Activated CD4-positive, alpha-beta T cell treated with anti-CD3 and anti-CD28 coated beads, Interleukin-2, amount 50 U/mL, for 48 hours (primary cell): Measurements from ENCODE around the gene WNK1.
"Not testable (repeated sequence)": the region's sequence is repeated elsewhere in the genome, so short reads cannot be mapped to it uniquely, and the experiment has no call there.

Source experiments
- DNase-seq, 2 experiments: peaks; one replicate each; pipeline ENCODE4 v3.0.0-alpha.2; 2020

The WNK1 gene

DNA sequence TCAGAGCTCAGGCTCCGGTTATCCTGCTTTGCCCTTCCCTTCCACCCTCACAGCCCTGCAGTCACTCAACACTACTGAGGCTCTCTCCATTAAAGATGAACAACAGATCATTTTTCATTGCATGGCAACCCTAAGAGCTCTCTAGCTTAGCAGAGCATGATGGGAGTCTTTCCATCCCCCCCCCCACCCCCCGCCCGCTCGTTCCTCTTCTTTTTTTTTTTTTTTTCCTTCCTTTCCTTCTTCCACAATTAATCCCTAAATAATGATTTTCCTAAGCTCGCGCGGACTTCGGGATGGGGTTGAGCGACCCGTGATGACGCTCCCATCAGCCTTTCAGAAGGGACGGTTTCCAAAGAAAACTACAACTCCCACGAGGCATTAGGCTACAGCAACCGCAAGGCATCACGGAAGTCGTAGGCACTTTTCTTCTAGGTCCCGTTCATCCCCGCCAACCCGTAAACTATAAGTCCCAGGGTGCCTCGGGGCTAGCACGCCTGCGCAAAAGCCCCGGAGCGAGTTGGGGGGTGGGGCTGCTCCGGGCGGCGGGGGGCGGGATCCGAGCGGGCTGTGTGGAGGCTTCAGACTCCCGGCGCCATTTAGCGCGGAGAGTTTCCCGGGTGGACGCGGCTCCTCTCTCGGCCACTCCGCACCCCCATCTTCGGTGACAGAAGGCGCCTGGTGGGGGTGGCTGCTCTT is at the start of gene WNK1:
Gene WNK1, plus strand, starts transcription at position 581 of the 696 bp plus-strand sequence. CDS start 987 bp downstream, outside the sequence.
- DNase-seq, result peak; percentile 96 to 97

DNA sequence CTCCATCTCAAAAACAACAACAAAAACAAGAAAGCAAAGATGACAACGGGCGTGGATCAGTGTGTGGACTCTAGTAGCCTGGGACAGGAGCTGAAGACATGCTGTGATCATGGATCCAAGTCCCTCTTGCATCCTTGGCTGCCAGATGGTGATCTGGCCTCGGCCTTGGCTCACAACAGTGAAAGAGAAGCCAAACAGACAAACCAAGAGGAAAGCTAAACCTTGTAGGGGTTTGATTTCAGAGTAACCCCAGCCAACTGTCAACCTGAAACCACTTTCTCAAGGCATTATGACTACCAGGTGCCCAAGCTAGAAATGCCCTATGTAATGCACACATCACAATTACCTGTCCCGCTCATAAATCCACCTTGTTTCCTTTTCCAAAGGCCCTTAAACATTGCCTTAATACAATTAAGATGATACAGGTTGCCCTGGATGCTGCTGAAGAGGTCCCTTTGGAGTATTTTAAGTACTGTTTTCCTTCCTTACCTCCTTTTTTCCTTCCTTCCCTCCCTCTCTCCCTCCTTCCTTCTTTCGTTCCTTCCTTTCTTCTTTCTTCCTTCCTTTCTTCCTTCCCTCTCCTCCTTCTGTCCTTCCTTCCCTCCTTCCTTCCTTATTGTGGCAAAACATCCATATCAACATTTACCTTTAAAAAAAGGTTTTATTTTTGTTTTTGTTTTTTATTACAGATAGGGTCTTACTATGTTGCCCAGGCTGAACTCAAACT is 47.7 kb upstream of the WNK1 start:
- no peak for DNase-seq

DNA sequence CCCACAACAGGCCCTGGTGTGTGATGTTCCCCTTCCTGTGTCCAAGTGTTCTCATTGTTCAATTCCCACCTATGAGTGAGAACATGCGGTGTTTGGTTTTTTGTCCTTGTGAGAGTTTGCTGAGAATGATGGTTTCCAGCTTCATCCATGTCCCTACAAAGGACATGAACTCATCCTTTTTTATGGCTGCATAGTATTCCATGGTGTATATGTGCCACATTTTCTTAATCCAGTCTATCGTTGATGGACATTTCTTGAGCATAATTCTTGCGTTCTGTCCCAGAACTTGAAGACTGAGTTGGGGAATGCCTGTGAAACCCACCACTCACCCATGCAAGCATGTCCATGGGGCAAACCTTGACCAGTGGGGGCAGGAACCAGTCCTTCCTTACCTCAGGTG is 44.3 kb upstream of the WNK1 start:
- not testable (repeated sequence) for DNase-seq

DNA sequence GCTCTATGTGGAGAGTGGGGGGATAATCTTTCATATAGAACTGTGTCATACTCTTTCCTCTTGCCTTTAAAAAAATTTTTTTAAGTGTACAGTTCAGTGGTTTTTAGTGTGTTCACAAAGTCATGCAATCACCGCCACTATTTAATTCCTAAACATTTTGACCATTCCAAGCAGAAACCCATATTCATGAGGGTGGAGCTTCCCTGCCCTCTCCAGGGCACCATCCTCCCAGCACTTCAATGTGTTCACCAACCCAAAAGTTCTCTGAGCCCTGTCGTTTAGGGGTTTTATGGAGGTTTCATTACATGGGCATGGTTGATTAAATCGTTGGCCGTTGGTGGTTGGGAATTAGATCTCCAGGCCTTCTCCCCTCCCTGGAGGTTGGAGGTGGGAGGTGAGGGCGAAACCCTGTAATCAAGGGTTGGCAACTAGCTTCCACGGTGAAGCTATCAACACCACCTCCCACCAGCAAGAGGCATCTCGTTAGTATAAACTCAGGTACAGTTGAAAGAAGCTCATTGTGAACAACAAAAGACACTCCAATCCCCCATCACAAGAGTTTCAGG is 42.8 kb upstream of the WNK1 start:
- no peak for DNase-seq

DNA sequence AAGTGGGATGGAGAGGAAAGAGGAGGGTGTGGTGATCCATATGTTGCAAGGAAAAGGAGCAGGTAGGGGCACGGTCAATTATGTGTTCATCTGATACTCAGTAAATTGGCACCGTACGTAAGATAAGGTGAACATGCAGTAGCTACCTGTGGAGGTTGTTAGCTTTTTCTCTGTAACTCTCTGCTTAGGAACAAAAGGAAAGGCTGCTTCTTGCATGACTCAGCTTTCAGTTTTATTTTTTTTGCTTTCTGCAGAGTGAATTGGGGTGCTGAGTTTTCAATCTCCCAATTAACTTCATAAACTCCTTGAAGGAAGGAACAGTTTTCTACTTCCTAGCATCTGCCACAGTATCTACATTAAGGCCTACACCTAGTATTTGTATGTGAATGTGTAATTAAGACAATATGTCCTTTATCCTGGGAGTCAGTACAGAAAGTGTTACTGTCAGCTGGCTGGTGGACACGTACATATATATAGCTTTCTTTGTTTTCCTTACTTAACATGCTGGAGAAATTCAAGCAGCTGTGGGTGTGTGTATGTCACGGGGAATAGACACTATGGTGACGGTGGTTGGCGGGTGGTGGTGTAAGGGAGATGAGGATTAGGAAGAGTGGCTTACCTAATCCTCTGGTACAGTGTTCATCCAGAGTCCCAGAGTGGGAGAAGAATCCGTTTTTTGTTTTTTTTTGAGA is 40.1 kb upstream of the WNK1 start:
- DNase-seq, result no peak

DNA sequence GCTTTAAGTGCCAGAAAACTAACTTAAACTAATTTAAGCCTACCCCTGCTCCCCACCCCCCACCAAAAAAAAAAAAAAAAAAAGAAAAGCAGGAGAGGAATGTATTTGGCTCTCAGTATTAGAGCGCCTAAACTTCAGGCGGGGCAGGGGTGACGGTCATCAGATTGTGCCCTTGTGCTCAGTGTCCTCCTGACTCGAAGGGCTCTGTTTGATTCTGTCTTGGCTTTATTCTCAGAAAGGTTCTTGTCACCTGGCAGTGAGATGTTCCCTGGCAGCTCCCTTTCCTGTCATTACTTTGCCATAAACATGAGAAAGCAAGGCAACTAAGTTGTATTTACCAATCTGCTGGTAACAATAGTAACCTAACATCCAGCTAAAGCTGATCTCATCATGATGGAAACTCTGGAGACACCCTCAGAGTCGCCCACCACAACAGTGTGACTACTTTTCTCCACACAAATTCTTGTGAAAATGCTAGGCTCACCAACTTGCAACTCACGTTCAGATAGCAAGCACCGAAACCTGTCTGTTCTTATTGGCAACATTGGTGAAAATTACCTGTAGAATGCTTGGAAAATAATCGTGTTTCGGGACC is 39.0 kb upstream of the WNK1 start:
- DNase-seq, result peak; percentile 23 to 37

DNA sequence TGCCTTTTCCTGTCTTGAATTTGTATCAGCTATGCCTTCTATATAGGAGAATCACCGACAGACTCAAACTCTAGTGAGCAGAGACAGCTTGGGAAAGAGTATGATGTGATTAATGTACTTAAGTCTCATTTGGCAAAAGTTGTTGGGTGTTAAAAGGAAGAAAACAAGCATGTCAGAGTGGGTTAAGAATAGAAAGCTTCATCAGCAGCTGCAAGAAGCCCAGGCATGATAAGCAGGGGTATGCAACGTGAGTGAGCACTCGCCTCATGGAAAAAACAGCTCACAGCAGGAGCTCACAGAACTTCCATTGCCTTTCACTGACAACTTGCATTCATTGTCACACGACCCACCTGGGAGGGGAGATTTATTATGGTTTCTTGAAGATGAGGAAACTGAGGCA is 35.9 kb upstream of the WNK1 start:
- DNase-seq, result peak; percentile 53 to 61

DNA sequence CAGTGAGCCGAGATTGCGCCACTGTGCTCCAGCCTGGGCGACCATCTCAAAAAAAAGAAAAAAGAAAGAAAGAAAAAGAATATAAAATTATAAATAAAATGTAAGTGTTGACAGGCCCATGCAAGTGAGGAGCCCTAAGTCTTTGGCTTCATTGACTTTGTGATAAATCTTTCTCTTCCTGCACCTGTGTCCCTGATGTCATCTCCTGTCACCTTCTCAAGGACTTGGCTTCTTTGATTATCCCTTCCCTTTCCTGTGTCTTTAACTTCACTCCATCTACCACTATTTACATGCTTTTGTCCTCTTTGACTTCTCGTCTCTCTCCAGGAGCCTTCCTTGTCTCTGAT is 33.6 kb upstream of the WNK1 start:
- DNase-seq, result no peak

DNA sequence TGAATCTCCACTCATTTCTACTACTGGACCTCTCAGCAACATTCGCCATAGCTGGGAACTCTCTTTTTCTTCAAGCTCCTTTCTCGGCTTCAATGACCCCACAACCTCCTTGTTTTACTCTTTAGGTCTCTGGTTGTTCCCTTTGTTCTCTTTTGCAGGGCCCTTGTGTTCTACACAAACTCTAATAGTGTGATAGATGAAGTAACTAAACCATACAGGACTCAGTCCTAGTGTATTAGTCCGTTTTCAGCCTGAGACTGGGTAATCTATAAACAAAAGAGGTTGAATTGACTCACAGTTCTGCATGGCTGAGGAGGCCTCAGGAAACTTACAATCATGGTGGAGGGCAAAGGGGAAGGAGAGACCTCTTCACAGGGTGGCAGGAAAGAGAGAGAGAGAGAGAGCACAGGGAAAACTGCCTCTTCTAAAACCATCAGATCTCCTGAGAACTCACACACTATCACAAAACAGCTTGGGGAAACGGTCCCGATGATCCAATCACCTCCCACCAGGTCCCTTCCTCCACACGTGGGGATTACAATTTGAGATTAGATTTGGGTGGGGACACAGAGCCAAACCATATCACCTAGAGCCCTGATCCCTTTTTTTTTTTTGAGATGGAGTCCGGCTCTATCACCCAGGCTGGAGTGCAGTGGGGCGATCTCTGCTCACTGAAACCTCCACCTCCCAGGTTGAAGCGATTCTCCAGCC is 32.0 kb upstream of the WNK1 start:
- no peak for DNase-seq

DNA sequence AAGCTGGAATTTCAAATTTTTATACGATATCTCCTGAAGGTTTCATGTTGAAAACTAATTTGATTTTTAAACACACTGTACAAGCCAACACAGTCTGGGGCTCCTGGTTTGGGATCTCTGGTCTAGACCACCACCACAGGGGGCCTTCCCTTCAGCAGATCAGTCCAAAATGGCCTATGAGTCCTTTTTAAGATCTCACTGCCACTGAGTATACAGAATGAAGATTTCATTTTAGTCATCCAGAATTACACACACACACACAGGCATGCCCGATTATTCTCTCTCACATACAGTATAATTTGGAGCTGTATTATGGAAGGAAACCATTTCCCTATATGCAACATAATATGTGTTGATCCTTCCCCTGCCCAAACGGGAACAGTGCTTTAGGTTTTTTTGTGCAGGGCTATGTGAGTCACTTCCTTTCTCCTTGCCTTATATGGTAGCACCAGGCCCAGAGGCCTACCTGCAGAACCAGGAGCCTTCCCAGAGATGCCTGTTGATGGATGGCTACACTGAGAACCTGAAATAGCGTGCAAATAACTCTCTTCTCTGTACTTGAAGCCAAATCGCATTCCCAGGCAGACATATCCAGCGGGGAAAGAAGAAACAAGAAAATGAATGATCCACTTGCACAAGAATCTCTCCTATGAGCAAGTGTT is 28.1 kb upstream of the WNK1 start:
- DNase-seq, result peak in 1 of 2 experiments; percentile 17

DNA sequence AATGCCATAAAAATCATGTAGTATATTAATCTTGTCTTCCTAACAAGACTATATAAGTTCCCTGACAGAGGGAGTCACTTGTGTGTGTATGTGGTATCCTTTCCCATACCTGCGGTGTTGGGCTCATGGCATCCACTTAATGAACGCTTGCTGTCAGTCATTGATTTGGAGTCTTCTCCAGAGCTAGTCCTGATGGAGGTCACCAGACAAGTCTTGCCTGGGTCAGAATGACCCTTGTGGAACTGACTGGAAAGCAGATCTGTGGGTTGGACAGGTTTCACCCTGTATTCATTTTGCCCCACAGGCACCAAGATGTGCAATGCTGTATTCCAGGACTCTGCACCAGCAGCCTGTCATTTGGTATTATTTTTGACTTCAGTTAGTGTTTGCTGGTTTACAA is 27.3 kb upstream of the WNK1 start:
- no peak for DNase-seq

DNA sequence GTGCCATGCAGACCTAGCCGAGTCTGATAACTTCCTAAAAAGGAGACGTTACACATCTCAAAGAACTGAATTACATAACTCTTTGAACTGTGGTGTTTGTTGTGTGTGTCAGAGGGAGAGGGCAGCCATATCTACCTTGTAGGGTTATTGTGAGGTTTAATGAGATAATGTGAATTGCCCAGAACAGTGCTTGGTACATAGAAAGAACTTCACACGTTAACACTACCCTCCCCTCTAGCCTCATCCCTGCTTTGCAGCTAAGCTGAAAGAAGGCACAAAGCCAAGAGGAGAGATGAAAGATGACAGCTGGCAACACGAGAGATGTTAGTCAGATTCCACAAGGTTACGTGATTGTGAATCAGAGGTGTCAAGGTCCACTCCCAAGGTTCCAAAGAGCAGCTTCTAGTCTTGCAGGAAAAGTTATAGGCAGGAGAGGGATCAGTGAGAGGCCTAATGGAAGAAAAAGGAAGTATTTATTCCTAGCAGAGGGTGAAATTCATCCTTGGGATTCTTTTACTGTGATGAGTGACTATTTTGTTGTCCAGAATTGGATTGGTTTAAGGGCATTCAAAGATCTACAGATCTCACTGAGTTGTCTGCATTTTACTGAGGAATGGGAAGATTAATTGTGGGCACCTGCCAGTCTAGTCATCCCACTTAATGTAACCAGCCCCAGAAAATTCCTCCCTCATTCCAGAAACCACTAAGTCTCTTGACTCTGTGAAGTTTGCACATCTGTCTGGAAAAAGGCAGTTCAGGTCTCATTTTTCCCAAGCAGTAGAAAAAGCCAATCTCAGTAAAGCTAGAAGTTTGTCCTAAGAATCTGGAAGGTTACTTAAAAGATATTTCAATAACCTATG is 25.9 kb upstream of the WNK1 start:
- DNase-seq, result no peak

DNA sequence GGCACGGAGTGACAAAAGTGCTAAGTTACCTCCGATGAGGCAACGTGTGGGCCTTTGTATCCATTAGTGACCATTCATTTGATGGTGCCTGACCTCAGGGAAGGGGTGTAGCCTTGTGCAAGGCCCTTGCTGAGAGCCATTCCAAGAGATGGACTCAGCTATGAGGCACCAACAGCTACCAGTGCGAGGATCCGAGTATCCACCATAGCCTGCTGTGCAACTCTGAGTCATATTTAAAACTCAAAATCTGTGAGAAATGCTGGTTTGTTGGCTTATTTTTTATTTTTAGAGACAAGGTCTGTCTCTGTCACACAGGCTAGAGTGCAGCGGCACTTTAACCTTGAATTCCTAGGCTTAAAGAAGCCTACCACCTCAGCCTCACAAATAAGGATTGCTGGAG is 25.1 kb upstream of the WNK1 start:
- no peak for DNase-seq

DNA sequence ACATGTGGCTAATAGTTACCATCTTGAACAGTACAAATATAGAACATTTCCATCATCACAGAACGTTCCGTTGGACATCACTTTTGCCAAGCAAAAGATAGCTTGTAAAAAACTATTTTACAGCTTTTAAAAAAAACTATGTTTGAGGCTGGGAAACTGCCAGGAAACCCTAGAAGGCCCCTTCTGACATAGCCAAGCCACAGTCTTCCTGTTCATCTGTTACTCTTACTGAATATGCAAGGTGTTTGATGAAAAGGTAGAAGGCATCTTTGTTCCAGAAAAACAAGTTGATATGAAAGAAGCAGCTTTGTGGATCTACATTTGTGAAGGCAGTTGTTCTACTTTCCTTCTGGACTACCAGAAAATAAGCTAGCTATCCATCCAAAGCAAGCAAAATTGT is 23.6 kb upstream of the WNK1 start:
- no peak for DNase-seq

DNA sequence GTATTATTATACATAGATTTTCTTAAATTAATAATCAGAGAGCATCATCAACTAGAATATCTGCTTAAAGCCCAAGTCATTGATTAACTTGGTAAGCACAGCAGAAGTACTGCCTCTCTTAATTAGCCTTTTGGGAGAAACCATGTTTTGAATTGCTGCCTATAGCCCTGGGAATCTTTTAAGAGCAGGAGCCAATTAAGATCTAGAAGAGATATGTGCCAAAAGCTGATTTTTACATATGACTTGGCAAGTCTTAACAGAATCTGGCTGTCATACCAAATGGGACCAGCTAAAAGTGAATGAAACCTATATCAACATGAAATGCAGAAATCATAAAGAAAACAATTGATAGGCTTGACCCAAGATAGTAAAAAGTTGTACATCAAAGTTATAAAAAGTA is 23.2 kb upstream of the WNK1 start:
- DNase-seq, result no peak

DNA sequence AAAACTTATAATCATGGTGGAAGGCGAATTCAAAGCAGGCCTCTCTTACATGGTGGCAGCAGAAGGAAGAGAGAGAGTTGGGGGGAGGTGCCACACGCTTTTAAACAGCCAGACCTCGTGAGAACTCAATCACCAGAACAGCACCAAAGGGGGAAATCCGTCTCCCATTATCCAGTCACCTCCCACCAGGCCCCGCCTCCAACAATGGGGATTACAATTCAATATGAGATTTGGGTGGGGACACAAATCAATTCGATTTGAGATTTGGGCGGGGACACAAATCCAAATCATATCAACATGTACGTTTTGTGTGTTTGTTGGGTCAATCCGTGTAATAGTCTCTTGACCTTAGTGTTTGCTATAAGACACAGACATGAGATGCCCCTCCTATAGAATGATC is 21.8 kb upstream of the WNK1 start:
- DNase-seq, result no peak

DNA sequence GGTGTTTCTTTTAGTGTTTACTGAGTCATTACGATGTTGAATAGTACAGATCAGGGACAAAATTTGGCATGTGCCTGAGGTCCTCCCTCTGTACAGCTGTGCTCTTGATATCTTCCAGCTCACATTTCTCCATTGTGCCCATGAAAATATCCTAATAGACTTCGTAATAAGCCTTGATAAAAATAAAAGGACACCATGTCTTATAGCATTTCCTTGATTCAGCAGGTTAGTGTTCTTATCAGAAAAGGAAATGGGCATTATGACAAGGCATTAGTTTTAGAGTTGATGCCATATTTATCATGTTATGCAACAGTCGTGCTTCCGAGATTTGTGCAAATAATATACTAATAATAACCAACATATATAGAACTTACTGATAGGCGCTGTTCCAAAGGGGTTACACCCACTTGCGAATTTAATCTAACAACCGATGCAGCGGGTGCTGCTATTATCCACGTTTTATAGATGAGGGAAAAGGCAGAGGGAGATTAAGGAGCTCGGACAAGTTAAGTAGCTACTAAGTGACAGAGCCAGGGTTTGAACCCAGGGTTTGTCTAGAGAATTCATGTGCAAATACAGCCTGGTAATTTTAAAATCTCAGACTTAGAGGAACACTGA is 15.1 kb upstream of the WNK1 start:
- no peak for DNase-seq

DNA sequence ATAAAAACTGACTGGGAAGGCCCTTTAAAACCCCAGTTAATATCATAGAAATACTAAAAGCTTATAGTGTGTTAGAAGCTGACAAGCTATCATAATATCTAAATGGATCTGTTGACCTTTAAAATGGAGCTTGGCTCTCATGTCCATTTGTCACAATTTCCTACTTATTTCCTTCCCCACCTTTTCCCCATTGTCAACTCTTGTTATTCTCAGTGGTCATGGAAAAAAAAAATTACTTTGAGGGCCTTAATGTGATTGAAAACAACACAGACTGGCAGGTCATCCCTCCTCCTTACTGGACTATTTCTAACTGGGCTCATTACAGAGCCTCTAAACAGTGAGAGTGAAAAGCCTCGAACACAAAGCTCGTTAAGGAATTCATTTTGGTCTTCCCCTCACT is 13.7 kb upstream of the WNK1 start:
- no peak for DNase-seq

DNA sequence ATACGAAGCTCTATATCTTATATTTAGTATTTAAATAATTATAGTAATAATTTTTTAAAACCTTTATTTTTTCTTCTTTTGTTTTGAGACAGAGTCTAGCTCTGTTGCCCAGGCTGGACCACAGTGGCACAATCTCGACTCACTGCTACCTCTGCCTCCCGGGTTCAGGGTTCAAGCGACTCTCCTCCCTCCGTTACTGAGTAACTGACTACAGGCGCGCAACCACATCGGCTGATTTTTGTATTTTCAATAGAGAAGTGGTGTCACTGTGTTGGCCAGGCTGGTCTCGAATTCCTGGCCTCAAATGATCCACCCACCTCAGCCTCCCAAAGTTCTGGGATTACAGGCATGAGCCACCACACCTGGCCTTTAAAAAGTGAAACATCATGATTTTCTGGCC is 13.0 kb upstream of the WNK1 start:
- no peak for DNase-seq

DNA sequence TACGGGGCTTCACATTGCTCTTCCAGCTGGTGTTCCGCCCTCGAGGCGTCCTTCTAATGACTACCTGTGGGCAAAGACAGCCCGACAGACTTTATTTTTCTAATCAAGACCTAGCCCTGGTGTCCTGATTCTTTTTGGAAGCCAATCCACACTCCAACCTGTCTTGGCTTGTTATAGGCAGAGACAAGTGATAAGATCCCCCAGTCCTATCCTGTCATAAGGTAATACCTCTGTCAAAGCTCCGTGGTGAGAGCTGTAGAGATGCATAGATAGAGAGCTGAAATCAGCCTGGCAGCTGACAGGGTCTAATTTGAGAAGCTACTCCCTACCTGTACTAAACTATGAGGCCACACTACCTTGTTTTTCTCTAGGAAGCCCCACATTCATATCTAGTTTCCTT is 11.5 kb upstream of the WNK1 start:
- no peak for DNase-seq
